ENCODE data around the gene WWOX.

- no peak for TF ChIP-seq CTCF (conservative IDR thresholded peaks at IDR 0.05)
- no peak for TF ChIP-seq EZH2 (IDR thresholded peaks at IDR 0.05; ENCODE audit: low read depth)
Observed at GRCh38 chr16:79107301-79107700, 1007.8 kb downstream of the WWOX start.

Data from PC-9 (cell line).